Measurements from ENCODE around the gene DYDC2. TPM values are rescaled to one million over a fixed set of nuclear protein-coding genes. Genes with fewer than 3 reads are reported as not detected.

The DYDC2 gene
- total RNA-seq, 1 experiment from 2014 or later = not detected

GRCh38 chr10:80359644-80360043 lies 3.1 kb downstream of the DYDC2 start:
- peaks cover 14% of the 10 kb centered on the region for H3K36me3 Mint-ChIP-seq (ENCODE audit: insufficient read depth, unreplicated experiment)
- H3K4me1 Mint-ChIP-seq (ENCODE audit: low read depth, unreplicated experiment) = peaks cover 15% of the 10 kb centered on the region
- no TSS peak for BruUV-seq (replicated peaks)
- no peak for TF ChIP-seq CTCF (IDR thresholded peaks at IDR 0.05; ENCODE audit: unreplicated experiment)
- intact Hi-C loops (cut with micrococcal nuclease; ENCODE audit: unreplicated experiment) = no loop called here
- no peak overlapping the region for H3K4me3 Mint-ChIP-seq (ENCODE audit: low read depth, unreplicated experiment)
- no peak overlapping the region for H3K27ac Mint-ChIP-seq (ENCODE audit: unreplicated experiment)
- H3K9me3 Mint-ChIP-seq (ENCODE audit: low read depth, unreplicated experiment) = peaks cover 4% of the 10 kb centered on the region
- peaks cover 68% of the 10 kb centered on the region for H3K27me3 Mint-ChIP-seq (ENCODE audit: unreplicated experiment)
- DNase-seq = no peak
- CTCF ChIA-PET = no interaction called here

GRCh38 chr10:80365510-80365909 lies 8.9 kb downstream of the DYDC2 start:
- no peaks in the 10 kb centered on the region for H3K4me1 Mint-ChIP-seq (ENCODE audit: low read depth, unreplicated experiment)
- DNase-seq = no peak
- intact Hi-C loops (cut with micrococcal nuclease; ENCODE audit: unreplicated experiment) = no loop called here
- no TSS peak for BruUV-seq (replicated peaks)
- H3K36me3 Mint-ChIP-seq (ENCODE audit: insufficient read depth, unreplicated experiment) = no peaks in the 10 kb centered on the region
- CTCF ChIA-PET = interaction anchor here (1.6 kb wide), 1 partner anchor 13 kb away, joined by 5 read pairs; no protein-coding TSS in a partner anchor
- no peak overlapping the region for H3K27ac Mint-ChIP-seq (ENCODE audit: unreplicated experiment)
- peaks cover 3% of the 10 kb centered on the region for H3K9me3 Mint-ChIP-seq (ENCODE audit: low read depth, unreplicated experiment)
- no peak for TF ChIP-seq CTCF (IDR thresholded peaks at IDR 0.05; ENCODE audit: unreplicated experiment)
- H3K27me3 Mint-ChIP-seq (ENCODE audit: unreplicated experiment) = peaks cover 70% of the 10 kb centered on the region
- no peak overlapping the region for H3K4me3 Mint-ChIP-seq (ENCODE audit: low read depth, unreplicated experiment)

- H3K27me3 Mint-ChIP-seq (ENCODE audit: unreplicated experiment) = peaks cover 40% of the 10 kb centered on the region
- no TSS peak for BruUV-seq (replicated peaks)
- DNase-seq = no peak
- peaks cover 3% of the 10 kb centered on the region for H3K9me3 Mint-ChIP-seq (ENCODE audit: low read depth, unreplicated experiment)
- CTCF ChIA-PET = interaction anchor here (0.7 kb wide), 1 partner anchor 180 kb away, joined by 4 read pairs; no protein-coding TSS in a partner anchor
- no peaks in the 10 kb centered on the region for H3K36me3 Mint-ChIP-seq (ENCODE audit: insufficient read depth, unreplicated experiment)
- no peak for TF ChIP-seq CTCF (IDR thresholded peaks at IDR 0.05; ENCODE audit: unreplicated experiment)
- no peaks in the 10 kb centered on the region for H3K4me1 Mint-ChIP-seq (ENCODE audit: low read depth, unreplicated experiment)
- intact Hi-C loops (cut with micrococcal nuclease; ENCODE audit: unreplicated experiment) = no loop called here
- no peak overlapping the region for H3K27ac Mint-ChIP-seq (ENCODE audit: unreplicated experiment)
- H3K4me3 Mint-ChIP-seq (ENCODE audit: low read depth, unreplicated experiment) = no peak overlapping the region
These were observed 14.9 kb downstream of the DYDC2 start for GRCh38 chr10:80371467-80371866.

GRCh38 chr10:80372675-80373074 lies 16.1 kb downstream of the DYDC2 start:
- H3K4me1 Mint-ChIP-seq (ENCODE audit: low read depth, unreplicated experiment) = no peaks in the 10 kb centered on the region
- H3K9me3 Mint-ChIP-seq (ENCODE audit: low read depth, unreplicated experiment) = peaks cover 3% of the 10 kb centered on the region
- intact Hi-C loops (cut with micrococcal nuclease; ENCODE audit: unreplicated experiment) = no loop called here
- no peak overlapping the region for H3K27ac Mint-ChIP-seq (ENCODE audit: unreplicated experiment)
- peaks cover 40% of the 10 kb centered on the region for H3K27me3 Mint-ChIP-seq (ENCODE audit: unreplicated experiment)
- CTCF ChIA-PET = interaction anchor here (1.2 kb wide), 1 partner anchor 16 kb away, joined by 3 read pairs; the partner anchor contains the start of genes DYDC1 and DYDC2
- DNase-seq = no peak
- BruUV-seq (replicated peaks) = no TSS peak
- no peaks in the 10 kb centered on the region for H3K36me3 Mint-ChIP-seq (ENCODE audit: insufficient read depth, unreplicated experiment)
- H3K4me3 Mint-ChIP-seq (ENCODE audit: low read depth, unreplicated experiment) = no peak overlapping the region
- TF ChIP-seq CTCF (IDR thresholded peaks at IDR 0.05; ENCODE audit: unreplicated experiment) = no peak
